ENCODE data around the gene KLF7. TPM values are rescaled to one million over a fixed set of nuclear protein-coding genes. Genes with fewer than 3 reads are reported as not detected.

The KLF7 gene
- polyA plus RNA-seq, 3 donors, result 9.4 to 40.7 (median 10.3) TPM

GRCh38 chr2:207163053-207163755 is 2.5 kb downstream of the KLF7 start:
- Histone ChIP-seq H3K79me2 (ENCODE audit: insufficient read depth, low read length) (peaks cover 78% of the 10 kb centered on the region), H3K36me3 (replicated peaks in 1 of 2; ENCODE audit: control insufficient read depth in 1 of 2, insufficient read depth in 2 of 2, low read length in 2 of 2) (peaks cover 0 to 18% of the 10 kb centered on the region in 2 donors), H4K20me1 (ENCODE audit: insufficient read depth, low read length) (peaks cover 47% of the 10 kb centered on the region), H2AFZ (ENCODE audit: insufficient read depth, low read depth, low read length, poor library complexity, severe bottlenecking) (no peak overlapping the region), H3K9me3 (replicated peaks in 1 of 2; ENCODE audit: control insufficient read depth in 1 of 2, insufficient read depth in 1 of 2, low read length in 2 of 2) (no peaks in the 10 kb centered on the region), H3K4me3 (replicated peaks in 1 of 3; ENCODE audit: low read depth in 2 of 3, low read length in 3 of 3) (peak overlapping the region; percentile 45 to 91 (median 80)), H3K9ac (ENCODE audit: insufficient read depth, low read length, poor library complexity, severe bottlenecking) (peak overlapping the region; percentile 98), H3K27me3 (ENCODE audit: control insufficient read depth in 2 of 2, insufficient read depth in 2 of 2, low read length in 2 of 2) (no peaks in the 10 kb centered on the region), H3K27ac (ENCODE audit: low read depth in 1 of 2, low read length in 2 of 2) (peak overlapping the region in 1 of 2 donors; percentile 92), H3K4me1 (ENCODE audit: control insufficient read depth in 1 of 2, insufficient read depth in 2 of 2, low read length in 2 of 2) (peaks cover 42 to 54% of the 10 kb centered on the region in 2 donors), H3K4me2 (replicated peaks; ENCODE audit: extremely low read depth, low read length, poor library complexity, severe bottlenecking) (peak overlapping the region; percentile 85)
- Mint-ChIP-seq H3K4me3 (peak overlapping the region; percentile 97), H3K27me3 (ENCODE audit: low read depth in 3 of 3) (peaks cover 0 to 2% (median 1%) of the 10 kb centered on the region in 3 donors), H3K27ac (peak overlapping the region; percentile 99 to 100 (median 100)), H3K4me1 (peaks cover 56% of the 10 kb centered on the region), H3K36me3 (peaks cover 21 to 25% of the 10 kb centered on the region in 2 donors), H3K9me3 (no peaks in the 10 kb centered on the region)
- 40% methylated on average over 5 of the region's 7 CpGs for WGBS (ENCODE audit: insufficient coverage)
- peak in 2 of 3 donors; percentile 75 to 84 for DNase-seq
- TF ChIP-seq CTCF (IDR thresholded peaks at IDR 0.05), result no peak
- intact Hi-C loops (cut with micrococcal nuclease), result loop anchor here (5.0 to 10.0 kb wide), 3 partner anchors 79 to 342 kb away; no protein-coding TSS in a partner anchor

- Histone ChIP-seq H3K27ac (ENCODE audit: low read depth in 1 of 2, low read length in 2 of 2) (no peak overlapping the region), H2AFZ (ENCODE audit: insufficient read depth, low read depth, low read length, poor library complexity, severe bottlenecking) (no peak overlapping the region), H3K4me1 (ENCODE audit: control insufficient read depth in 1 of 2, insufficient read depth in 2 of 2, low read length in 2 of 2) (peaks cover 42 to 54% of the 10 kb centered on the region in 2 donors), H3K9ac (ENCODE audit: insufficient read depth, low read length, poor library complexity, severe bottlenecking) (no peak overlapping the region), H3K79me2 (ENCODE audit: insufficient read depth, low read length) (peaks cover 87% of the 10 kb centered on the region), H3K9me3 (replicated peaks in 1 of 2; ENCODE audit: control insufficient read depth in 1 of 2, insufficient read depth in 1 of 2, low read length in 2 of 2) (no peaks in the 10 kb centered on the region), H3K4me2 (replicated peaks; ENCODE audit: extremely low read depth, low read length, poor library complexity, severe bottlenecking) (peak overlapping the region; percentile 85), H4K20me1 (ENCODE audit: insufficient read depth, low read length) (peaks cover 55% of the 10 kb centered on the region), H3K4me3 (replicated peaks in 1 of 3; ENCODE audit: low read depth in 2 of 3, low read length in 3 of 3) (peak overlapping the region in 1 of 3 experiments; percentile 91), H3K27me3 (ENCODE audit: control insufficient read depth in 2 of 2, insufficient read depth in 2 of 2, low read length in 2 of 2) (no peaks in the 10 kb centered on the region), H3K36me3 (replicated peaks in 1 of 2; ENCODE audit: control insufficient read depth in 1 of 2, insufficient read depth in 2 of 2, low read length in 2 of 2) (peaks cover 0 to 18% of the 10 kb centered on the region in 2 donors)
- Mint-ChIP-seq H3K27ac (no peak overlapping the region), H3K27me3 (ENCODE audit: low read depth in 3 of 3) (peaks cover 0 to 2% (median 1%) of the 10 kb centered on the region in 3 donors), H3K36me3 (peaks cover 22 to 26% of the 10 kb centered on the region in 2 donors), H3K9me3 (no peaks in the 10 kb centered on the region), H3K4me1 (peaks cover 56% of the 10 kb centered on the region), H3K4me3 (no peak overlapping the region)
- intact Hi-C loops (cut with micrococcal nuclease), result loop anchor here (5.0 to 10.0 kb wide), 3 partner anchors 80 to 342 kb away; no protein-coding TSS in a partner anchor
- TF ChIP-seq CTCF (IDR thresholded peaks at IDR 0.05), result no peak
- no peak for DNase-seq
- WGBS (ENCODE audit: insufficient coverage), result 97% methylated on average over 5 of the region's 8 CpGs
Measured at GRCh38 chr2:207162316-207162715, 3.4 kb downstream of the KLF7 start.

All from CD14-positive monocyte (primary cell).